Liver (tissue), 9 donors: Measurements from ENCODE around the gene PDE6B. TPM values are rescaled to one million over a fixed set of nuclear protein-coding genes. Genes with fewer than 3 reads are reported as not detected.
A peak's percentile ranks its signal among the peaks of the same experiment; 100 is the strongest.

Experiments
- DNase-seq: peaks from one replicate; pipeline ENCODE4 v3.0.0-alpha.2; 2017; ENCODE audit warnings: low spot score
- H3K27ac ChIP-seq, 2 donors: one replicate each; pipeline ENCODE4 v1.7.0; 2013; ENCODE audit warnings: inconsistent platforms in 2 of 2, low read length in 2 of 2, control low read depth in 1 of 2, low read depth in 1 of 2, mild to moderate bottlenecking in 1 of 2
- H3K27me3 ChIP-seq, 4 donors: one replicate each; pipeline versions ENCODE4 v1.6.1 to v1.7.0; 2013; ENCODE audit warnings: low read length in 3 of 4, inconsistent platforms in 1 of 4, mild to moderate bottlenecking in 1 of 4, moderate library complexity in 1 of 4; ENCODE audit not compliant: control insufficient read depth in 4 of 4, insufficient read depth in 4 of 4
- H3K36me3 ChIP-seq, 4 donors: one replicate each; pipeline versions ENCODE4 v1.6.1 to v1.7.0; 2013; ENCODE audit warnings: low read length in 3 of 4, mild to moderate bottlenecking in 3 of 4, low read depth in 1 of 4, moderate library complexity in 1 of 4; ENCODE audit not compliant: control insufficient read depth in 4 of 4, insufficient read depth in 3 of 4
- H3K4me1 ChIP-seq, 4 donors: one replicate each; pipeline versions ENCODE4 v1.6.1 to v1.7.0; 2013; ENCODE audit warnings: low read length in 3 of 4, mild to moderate bottlenecking in 3 of 4, moderate library complexity in 1 of 4; ENCODE audit not compliant: control insufficient read depth in 4 of 4, insufficient read depth in 4 of 4
- H3K4me3 ChIP-seq, 3 donors: one replicate each; pipeline versions ENCODE4 v1.6.1 to v1.7.0; 2013; ENCODE audit warnings: low read length in 3 of 3, control low read depth in 1 of 3, low read depth in 1 of 3, mild to moderate bottlenecking in 1 of 3
- H3K9ac ChIP-seq, 2 donors: one replicate each; pipeline ENCODE4 v1.7.0; 2013; ENCODE audit warnings: low read length in 2 of 2, mild to moderate bottlenecking in 2 of 2, moderate library complexity in 2 of 2, control low read depth in 1 of 2, low read depth in 1 of 2
- H3K9me3 ChIP-seq, 4 donors: one replicate each; pipeline versions ENCODE4 v1.6.1 to v1.7.0; 2013; ENCODE audit warnings: low read length in 3 of 4; ENCODE audit not compliant: control insufficient read depth in 4 of 4
- HNF4A ChIP-seq, 2 donors: conservative IDR thresholded peaks; 2 replicates each; pipeline ENCODE4 v1.6.1; 2016; ENCODE audit warnings: antibody characterized with exemption in 2 of 2, mild to moderate bottlenecking in 2 of 2
- HNF4G ChIP-seq: IDR thresholded peaks from 2 replicates; pipeline ENCODE4 v1.6.1; 2016; ENCODE audit warnings: antibody characterized with exemption
- JUND ChIP-seq, 2 donors: IDR thresholded peaks; 2 replicates each; pipeline ENCODE4 v1.6.1; 2016; ENCODE audit warnings: antibody characterized with exemption in 2 of 2
- MAX ChIP-seq: IDR thresholded peaks from 2 replicates; pipeline ENCODE4 v1.6.1; 2016; ENCODE audit warnings: antibody characterized with exemption
- NR2F2 ChIP-seq: IDR thresholded peaks from 2 replicates; pipeline ENCODE4 v1.6.1; 2016; ENCODE audit warnings: antibody characterized with exemption
- RAD21 ChIP-seq, 2 donors: IDR thresholded peaks; 2 replicates each; pipeline ENCODE4 v1.6.1; 2016; ENCODE audit warnings: antibody characterized with exemption in 2 of 2, mild to moderate bottlenecking in 2 of 2
- REST ChIP-seq: IDR thresholded peaks from 2 replicates; pipeline ENCODE4 v1.6.1; 2016; ENCODE audit warnings: antibody characterized with exemption, mild to moderate bottlenecking
- RXRA ChIP-seq, 2 donors: IDR thresholded peaks; 2 replicates each; pipeline ENCODE4 v1.6.1; 2017 to 2018; ENCODE audit warnings: antibody characterized with exemption in 2 of 2, mild to moderate bottlenecking in 1 of 2
- SP1 ChIP-seq: IDR thresholded peaks from 2 replicates; pipeline ENCODE4 v1.6.1; 2018; ENCODE audit warnings: antibody characterized with exemption, mild to moderate bottlenecking
- TAF1 ChIP-seq: conservative IDR thresholded peaks from 2 replicates; pipeline ENCODE4 v1.6.1; 2016; ENCODE audit warnings: antibody characterized with exemption, mild to moderate bottlenecking
- YY1 ChIP-seq: IDR thresholded peaks from 2 replicates; pipeline ENCODE4 v1.6.1; 2016; ENCODE audit warnings: antibody characterized with exemption, mild to moderate bottlenecking
- ZBTB33 ChIP-seq: IDR thresholded peaks from 2 replicates; pipeline ENCODE4 v1.6.1; 2016; ENCODE audit warnings: antibody characterized with exemption
- WGBS: extraction: QIAGEN DNeasy Blood & Tissue Kit; methylation state at CpG from one replicate; pipeline ENCODE4 v1.1.7; 2013; 5-methylcytosine and 5-hydroxymethylcytosine counted together
- polyA plus RNA-seq, 2 donors: library from polyadenylated mRNA; stranded (reverse) in 1 of 2; unstranded in 1 of 2; fragments of 200-250 nt in 1 of 2; fragments of >200 nt in 1 of 2; fragmentation: Nextera tagmentation in 1 of 2; extraction: Ambion mirVana in 1 of 2; gene quantifications; one replicate each; pipeline versions ENCODE4 v1.2.1 to v1.2.3, GENCODE V29; 2013 to 2015
- total RNA-seq, 2 donors: library from RNA; depleted of rRNA; stranded (reverse); fragments of >200 nt; gene quantifications; one replicate each; pipeline ENCODE4 v1.2.3, GENCODE V29; 2014
- donor health status: healthy.
- donor health status: healthy.
- donor health status: healthy.
- donor health status: healthy.
- donor health status: healthy.

Gene PDE6B
- total and polyA plus RNA-seq, 4 donors: 0.28 to 7.3 (median 0.49) TPM

- peak; percentile 84 to 86 for TF ChIP-seq RXRA (IDR thresholded peaks at IDR 0.05)
- peak; percentile 48 for TF ChIP-seq NR2F2
- peak; percentile 77 to 79 for TF ChIP-seq HNF4A (conservative IDR thresholded peaks at IDR 0.05)
- TF ChIP-seq SP1: peak; percentile 68
- TF ChIP-seq HNF4G: no peak
- TF ChIP-seq TAF1: no peak
- TF ChIP-seq JUND (IDR thresholded peaks at IDR 0.05): peak in 1 of 2 donors; percentile 76
- TF ChIP-seq REST: peak; percentile 46
- no peak for TF ChIP-seq YY1
- 53% methylated on average over 38 of the region's 38 CpGs for WGBS
- no peak for DNase-seq
- H3K4me1 ChIP-seq: peaks cover 9 to 32% (median 19%) of the 10 kb centered on the region in 4 donors
- peak overlapping the region; percentile 60 to 79 for H3K27ac ChIP-seq
- peak overlapping the region in 1 of 3 donors; percentile 3 for H3K4me3 ChIP-seq
- no peaks in the 10 kb centered on the region for H3K27me3 ChIP-seq
- H3K36me3 ChIP-seq: no peaks in the 10 kb centered on the region
- no peaks in the 10 kb centered on the region for H3K9me3 ChIP-seq
- no peak overlapping the region for H3K9ac ChIP-seq
Measured at GRCh38 chr4:687048-687970, 61.9 kb downstream of the PDE6B start.

- peak overlapping the region; percentile 68 to 79 for H3K27ac ChIP-seq
- 67% methylated on average over 26 of the region's 26 CpGs for WGBS
- H3K36me3 ChIP-seq: no peaks in the 10 kb centered on the region
- TF ChIP-seq ZBTB33: no peak
- peak in 1 of 2 donors; percentile 21 for TF ChIP-seq HNF4A (conservative IDR thresholded peaks at IDR 0.05)
- TF ChIP-seq MAX: no peak
- TF ChIP-seq RAD21 (IDR thresholded peaks at IDR 0.05): no peak
- no peaks in the 10 kb centered on the region for H3K9me3 ChIP-seq
- H3K27me3 ChIP-seq: no peaks in the 10 kb centered on the region
- peaks cover 9 to 32% (median 21%) of the 10 kb centered on the region in 4 donors for H3K4me1 ChIP-seq
- no peak for DNase-seq
- peak overlapping the region in 1 of 3 donors; percentile 50 for H3K4me3 ChIP-seq
- H3K9ac ChIP-seq: no peak overlapping the region
Measured at GRCh38 chr4:687971-688853, 62.8 kb downstream of the PDE6B start.
